Measurements from ENCODE around the gene GOLGA2. TPM values are rescaled to one million over a fixed set of nuclear protein-coding genes. Genes with fewer than 3 reads are reported as not detected.
"Not testable (repeated sequence)": the region's sequence is repeated elsewhere in the genome, so short reads cannot be mapped to it uniquely, and the experiment has no call there.

The GOLGA2 gene
- total RNA-seq, 1 donor from 2014 or later: 87.0 TPM

DNA sequence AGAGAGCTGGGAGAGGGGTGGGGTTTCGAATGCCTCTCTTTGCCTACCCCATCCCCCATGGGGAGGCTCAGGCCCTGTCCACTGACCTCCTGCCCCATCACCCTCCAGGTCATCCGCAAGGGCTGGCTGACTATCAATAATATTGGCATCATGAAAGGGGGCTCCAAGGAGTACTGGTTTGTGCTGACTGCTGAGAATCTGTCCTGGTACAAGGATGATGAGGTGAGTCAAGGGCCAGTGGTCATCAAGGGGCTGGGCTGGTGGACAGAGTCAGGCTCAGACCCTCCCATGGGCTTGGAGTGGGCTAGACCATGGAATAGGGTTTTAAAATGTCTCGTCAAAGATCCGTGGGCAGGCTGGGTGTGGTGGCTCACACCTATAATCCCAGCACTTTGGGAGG lies 33.7 kb downstream of the GOLGA2 start:
- no peaks in the 10 kb centered on the region for H3K36me3 Mint-ChIP-seq (ENCODE audit: insufficient read depth)
- no peaks in the 10 kb centered on the region for H3K9me3 Mint-ChIP-seq (ENCODE audit: low read depth)
- no peak overlapping the region for H3K4me3 Mint-ChIP-seq (ENCODE audit: low read depth)
- TF ChIP-seq, protein P1, sequence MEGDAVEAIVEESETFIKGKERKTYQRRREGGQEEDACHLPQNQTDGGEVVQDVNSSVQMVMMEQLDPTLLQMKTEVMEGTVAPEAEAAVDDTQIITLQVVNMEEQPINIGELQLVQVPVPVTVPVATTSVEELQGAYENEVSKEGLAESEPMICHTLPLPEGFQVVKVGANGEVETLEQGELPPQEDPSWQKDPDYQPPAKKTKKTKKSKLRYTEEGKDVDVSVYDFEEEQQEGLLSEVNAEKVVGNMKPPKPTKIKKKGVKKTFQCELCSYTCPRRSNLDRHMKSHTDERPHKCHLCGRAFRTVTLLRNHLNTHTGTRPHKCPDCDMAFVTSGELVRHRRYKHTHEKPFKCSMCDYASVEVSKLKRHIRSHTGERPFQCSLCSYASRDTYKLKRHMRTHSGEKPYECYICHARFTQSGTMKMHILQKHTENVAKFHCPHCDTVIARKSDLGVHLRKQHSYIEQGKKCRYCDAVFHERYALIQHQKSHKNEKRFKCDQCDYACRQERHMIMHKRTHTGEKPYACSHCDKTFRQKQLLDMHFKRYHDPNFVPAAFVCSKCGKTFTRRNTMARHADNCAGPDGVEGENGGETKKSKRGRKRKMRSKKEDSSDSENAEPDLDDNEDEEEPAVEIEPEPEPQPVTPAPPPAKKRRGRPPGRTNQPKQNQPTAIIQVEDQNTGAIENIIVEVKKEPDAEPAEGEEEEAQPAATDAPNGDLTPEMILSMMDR (IDR thresholded peaks at IDR 0.05; ENCODE audit: unreplicated experiment): no peak
- DNase-seq (ENCODE audit: low spot score, unreplicated experiment): no peak
- H3K4me1 Mint-ChIP-seq (ENCODE audit: low read depth): peaks cover 3% of the 10 kb centered on the region
- H3K27me3 Mint-ChIP-seq: peaks cover 7% of the 10 kb centered on the region
- no peak overlapping the region for H3K27ac Mint-ChIP-seq

DNA sequence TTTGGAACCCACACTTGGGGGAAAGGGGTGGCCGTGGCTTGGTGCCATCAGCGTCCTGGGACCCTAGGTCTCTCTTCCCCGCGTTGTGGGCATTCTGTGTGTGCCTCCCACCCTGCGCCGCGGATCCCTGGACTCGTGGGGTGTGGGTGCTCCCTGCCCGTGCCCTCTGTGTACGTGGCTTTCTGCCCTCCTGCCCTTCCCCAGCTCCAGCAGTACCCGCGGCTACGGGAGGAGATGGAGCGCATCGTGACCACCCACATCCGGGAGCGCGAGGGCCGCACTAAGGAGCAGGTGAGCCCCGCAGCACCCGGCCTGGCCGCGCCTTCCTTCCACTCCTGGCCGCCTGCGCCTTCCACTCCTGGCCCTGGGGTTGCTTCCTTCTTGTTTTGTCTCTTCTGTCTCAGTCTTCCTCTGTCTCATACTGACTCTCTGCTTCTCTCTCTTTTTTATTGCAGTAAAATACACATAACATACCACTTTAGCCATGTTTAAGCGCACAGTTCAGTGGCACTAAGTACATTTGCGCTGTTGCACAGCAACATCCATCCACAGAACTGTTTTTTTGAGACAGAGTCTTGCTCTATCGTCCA lies 41.9 kb downstream of the GOLGA2 start:
- TF ChIP-seq, protein P1 (IDR thresholded peaks at IDR 0.05; ENCODE audit: unreplicated experiment): no peak
- Mint-ChIP-seq H3K27me3 (peaks cover 4% of the 10 kb centered on the region), H3K9me3 (ENCODE audit: low read depth) (no peaks in the 10 kb centered on the region), H3K4me1 (ENCODE audit: low read depth) (no peaks in the 10 kb centered on the region), H3K27ac (no peak overlapping the region), H3K36me3 (ENCODE audit: insufficient read depth) (no peaks in the 10 kb centered on the region), H3K4me3 (ENCODE audit: low read depth) (no peak overlapping the region)
- DNase-seq (ENCODE audit: low spot score, unreplicated experiment): no peak

DNA sequence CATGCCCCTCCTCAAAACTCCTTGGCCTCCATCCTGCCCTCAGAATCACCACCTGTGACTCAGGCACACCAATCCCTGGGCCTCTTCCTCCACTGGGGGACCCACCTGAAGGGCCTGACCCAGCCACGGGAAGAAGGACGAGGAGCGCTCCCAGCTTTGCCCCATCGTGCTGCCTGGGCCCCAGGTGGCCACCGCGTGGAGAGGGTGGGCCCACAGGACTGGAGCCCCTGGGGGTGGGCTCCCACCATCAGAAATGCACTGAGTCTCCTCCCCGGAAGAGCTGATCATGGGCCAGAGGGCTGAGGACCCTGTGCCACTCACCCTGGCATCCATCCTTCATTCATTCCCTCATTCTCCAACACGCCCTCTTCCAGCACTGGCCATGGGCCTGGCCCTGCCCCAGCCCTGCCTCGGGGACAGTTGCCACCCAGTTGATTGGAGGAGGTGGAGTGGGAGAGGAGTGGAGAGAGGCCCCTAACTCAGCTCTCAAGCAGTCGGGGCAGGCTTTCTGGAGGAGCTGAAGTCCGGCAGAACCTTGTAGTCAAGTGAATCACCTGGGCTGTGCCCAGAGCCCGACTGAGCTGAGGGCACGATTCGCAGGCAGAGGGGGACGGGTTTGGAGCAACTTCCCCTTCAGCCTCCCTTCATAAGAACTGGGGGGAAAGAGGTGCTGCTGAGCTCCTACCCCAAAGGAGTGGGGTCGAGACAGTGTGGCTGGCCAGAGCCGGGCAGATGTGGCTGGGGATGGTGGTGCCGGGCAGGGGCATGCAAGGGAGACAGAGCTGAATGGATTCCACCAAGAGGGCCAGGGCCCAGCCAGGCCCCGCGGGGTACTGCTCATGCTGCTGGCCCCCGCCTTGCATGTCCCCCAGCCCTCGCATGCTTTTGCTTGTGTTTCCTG lies 43.0 kb downstream of the GOLGA2 start:
- H3K4me3 Mint-ChIP-seq (ENCODE audit: low read depth): no peak overlapping the region
- H3K4me1 Mint-ChIP-seq (ENCODE audit: low read depth): no peaks in the 10 kb centered on the region
- H3K9me3 Mint-ChIP-seq (ENCODE audit: low read depth): no peaks in the 10 kb centered on the region
- TF ChIP-seq, protein P1 (IDR thresholded peaks at IDR 0.05; ENCODE audit: unreplicated experiment): no peak
- H3K36me3 Mint-ChIP-seq (ENCODE audit: insufficient read depth): no peaks in the 10 kb centered on the region
- H3K27me3 Mint-ChIP-seq: peaks cover 4% of the 10 kb centered on the region
- no peak for DNase-seq (ENCODE audit: low spot score, unreplicated experiment)
- H3K27ac Mint-ChIP-seq: no peak overlapping the region

DNA sequence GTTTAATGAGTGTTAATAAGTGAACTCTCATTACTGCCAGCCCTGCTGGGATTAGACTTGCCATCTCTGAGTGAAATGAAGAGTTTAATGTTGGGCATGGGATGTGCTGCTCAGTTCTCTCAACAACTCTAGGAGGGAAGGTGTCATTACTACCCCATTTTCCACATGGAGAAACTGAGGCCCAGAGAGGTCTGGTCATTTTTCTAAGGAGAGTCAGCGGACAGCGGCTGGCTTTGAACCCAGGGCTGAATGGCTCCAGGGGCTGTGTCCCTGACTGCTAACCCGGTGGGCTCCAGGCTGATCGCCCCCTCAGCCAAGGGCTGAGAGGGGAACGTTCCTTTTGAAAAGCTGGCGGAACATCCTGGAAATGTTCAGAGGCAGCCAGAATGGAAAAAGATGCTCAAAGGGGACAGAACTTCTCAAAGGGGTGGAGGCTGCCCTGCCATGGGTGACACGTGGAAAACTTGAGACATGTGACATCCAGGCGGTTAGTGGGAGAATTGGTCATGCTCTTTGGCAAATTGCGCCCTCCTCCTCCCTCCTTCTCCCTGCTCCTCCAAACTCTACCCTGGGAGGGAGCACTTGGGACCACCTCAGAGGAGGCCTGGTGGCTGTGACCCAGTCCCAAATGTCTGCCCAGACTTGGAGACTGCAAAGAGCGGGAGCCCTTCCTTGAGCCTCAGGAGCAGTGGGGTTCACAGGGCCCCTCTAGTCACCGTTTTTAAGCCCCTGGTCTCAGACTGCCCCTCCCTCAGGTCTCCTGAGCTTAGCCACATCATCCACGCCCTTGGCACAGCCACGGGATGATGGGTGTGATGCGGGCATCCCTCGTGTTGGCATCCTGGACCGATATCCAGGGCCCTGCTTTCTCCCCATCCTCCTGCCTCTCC lies 43.9 kb downstream of the GOLGA2 start:
- Mint-ChIP-seq H3K36me3 (ENCODE audit: insufficient read depth) (no peaks in the 10 kb centered on the region), H3K27me3 (peaks cover 4% of the 10 kb centered on the region), H3K4me1 (ENCODE audit: low read depth) (no peaks in the 10 kb centered on the region), H3K4me3 (ENCODE audit: low read depth) (no peak overlapping the region), H3K27ac (no peak overlapping the region), H3K9me3 (ENCODE audit: low read depth) (no peaks in the 10 kb centered on the region)
- DNase-seq (ENCODE audit: low spot score, unreplicated experiment): no peak
- TF ChIP-seq, protein P1 (IDR thresholded peaks at IDR 0.05; ENCODE audit: unreplicated experiment): no peak

DNA sequence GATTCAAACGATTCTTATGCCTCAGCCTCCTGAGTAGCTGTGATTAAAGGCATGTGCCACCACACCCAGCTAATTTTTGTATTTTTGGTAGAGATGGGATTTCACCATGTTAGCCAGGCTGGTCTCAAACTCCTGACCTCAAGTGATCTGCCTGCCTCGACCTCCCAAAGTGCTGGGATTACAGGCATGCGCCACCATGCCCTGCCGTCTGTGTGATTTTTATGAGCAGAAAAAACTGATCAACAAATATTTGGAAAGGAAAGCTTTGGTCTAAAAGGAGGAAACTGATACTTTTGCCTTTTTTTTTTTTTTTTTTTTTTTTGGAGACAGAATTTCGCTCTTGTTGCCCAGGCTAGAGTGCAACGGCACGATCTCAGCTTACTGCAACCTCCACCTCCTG lies 44.9 kb downstream of the GOLGA2 start:
- H3K27me3 Mint-ChIP-seq; H3K9me3 Mint-ChIP-seq (ENCODE audit: low read depth); H3K36me3 Mint-ChIP-seq (ENCODE audit: insufficient read depth); H3K4me3 Mint-ChIP-seq (ENCODE audit: low read depth); H3K27ac Mint-ChIP-seq; H3K4me1 Mint-ChIP-seq (ENCODE audit: low read depth); DNase-seq (ENCODE audit: low spot score, unreplicated experiment): not testable (repeated sequence)
